GM18909 (cell line): ENCODE results near the gene NEURL4.
A peak's percentile ranks its signal among the peaks of the same experiment; 100 is the strongest.
"Not testable (repeated sequence)": the region's sequence is repeated elsewhere in the genome, so short reads cannot be mapped to it uniquely, and the experiment has no call there.

Experiments used
- ATAC-seq: cut with Tn5 transposase; IDR thresholded peaks from one replicate; pipeline ENCODE4 v1.9.1; 2021; ENCODE audit warnings: mild to moderate bottlenecking; ENCODE audit not compliant: unreplicated experiment, poor library complexity

The NEURL4 gene

DNA sequence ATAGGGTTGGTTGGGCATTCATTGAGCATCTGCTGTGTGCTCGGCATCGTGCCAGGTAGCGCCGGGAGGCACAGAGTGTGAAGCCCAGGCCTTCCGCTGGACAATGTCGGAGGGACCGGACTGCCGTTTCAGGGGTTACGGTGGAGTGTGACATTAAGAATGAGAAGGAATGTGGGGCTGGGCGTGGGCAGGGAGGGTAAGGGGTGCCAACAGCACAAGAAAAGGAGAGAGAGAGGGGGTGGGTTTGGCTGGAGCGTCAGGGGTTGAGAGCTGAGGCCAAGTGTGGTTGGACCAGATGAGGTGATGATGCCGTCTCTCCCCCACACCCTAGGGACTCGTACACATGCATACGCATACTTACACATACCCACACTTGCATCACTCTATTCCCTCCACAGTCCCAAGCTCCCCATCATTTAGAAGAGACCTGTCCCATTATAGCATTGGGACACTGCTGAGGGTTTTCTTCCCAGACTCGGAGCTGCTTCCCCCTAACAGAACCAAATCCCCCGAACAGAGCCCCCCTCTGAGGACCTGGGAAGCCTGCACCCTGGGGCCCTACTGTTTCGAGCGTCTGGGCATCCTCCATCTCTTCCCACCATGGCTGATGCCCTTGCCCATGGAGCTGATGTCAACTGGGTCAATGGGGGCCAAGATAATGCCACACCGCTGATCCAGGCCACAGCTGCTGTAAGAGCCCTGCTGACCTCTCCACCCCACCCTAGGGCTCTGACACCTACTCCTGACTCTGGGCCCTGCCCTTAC lies 19.5 kb upstream of the NEURL4 start:
- no peak for ATAC-seq

DNA sequence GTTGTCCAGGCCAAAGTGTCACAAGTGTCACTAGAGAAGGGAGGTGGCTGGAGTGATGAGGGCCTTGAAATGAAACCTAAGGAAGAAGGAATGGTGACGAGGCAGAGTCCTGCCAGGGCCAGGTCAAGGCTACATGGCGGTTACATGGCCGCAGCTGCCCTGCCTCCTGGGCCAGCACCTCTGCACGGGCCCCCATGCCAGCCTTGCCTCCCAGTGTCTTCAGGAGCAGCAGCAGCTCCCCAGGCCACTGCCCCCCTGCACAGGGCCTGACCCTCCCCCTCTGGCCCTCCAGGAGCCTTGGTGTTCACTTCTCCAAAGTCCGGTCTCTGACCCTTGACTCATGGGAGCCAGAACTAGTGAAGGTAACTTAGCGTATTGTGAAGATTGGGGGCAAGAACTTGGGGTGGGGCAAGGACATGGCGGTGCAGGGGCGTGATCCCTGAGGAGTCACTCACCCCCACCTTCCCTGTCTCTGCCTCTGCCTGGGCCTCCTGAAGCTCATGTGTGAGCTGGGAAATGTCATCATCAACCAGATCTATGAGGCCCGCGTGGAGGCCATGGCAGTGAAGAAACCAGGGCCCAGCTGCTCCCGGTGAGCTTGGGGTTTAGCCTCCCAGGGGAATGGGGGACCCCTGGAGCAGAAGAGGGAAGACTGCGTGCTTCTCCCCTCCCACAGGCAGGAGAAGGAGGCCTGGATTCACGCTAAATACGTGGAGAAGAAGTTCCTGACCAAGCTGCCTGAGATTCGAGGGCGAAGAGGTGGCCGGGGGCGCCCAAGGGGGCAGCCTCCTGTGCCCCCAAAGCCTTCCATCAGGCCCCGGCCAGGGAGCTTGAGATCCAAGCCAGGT lies 18.7 kb upstream of the NEURL4 start:
- no peak for ATAC-seq

DNA sequence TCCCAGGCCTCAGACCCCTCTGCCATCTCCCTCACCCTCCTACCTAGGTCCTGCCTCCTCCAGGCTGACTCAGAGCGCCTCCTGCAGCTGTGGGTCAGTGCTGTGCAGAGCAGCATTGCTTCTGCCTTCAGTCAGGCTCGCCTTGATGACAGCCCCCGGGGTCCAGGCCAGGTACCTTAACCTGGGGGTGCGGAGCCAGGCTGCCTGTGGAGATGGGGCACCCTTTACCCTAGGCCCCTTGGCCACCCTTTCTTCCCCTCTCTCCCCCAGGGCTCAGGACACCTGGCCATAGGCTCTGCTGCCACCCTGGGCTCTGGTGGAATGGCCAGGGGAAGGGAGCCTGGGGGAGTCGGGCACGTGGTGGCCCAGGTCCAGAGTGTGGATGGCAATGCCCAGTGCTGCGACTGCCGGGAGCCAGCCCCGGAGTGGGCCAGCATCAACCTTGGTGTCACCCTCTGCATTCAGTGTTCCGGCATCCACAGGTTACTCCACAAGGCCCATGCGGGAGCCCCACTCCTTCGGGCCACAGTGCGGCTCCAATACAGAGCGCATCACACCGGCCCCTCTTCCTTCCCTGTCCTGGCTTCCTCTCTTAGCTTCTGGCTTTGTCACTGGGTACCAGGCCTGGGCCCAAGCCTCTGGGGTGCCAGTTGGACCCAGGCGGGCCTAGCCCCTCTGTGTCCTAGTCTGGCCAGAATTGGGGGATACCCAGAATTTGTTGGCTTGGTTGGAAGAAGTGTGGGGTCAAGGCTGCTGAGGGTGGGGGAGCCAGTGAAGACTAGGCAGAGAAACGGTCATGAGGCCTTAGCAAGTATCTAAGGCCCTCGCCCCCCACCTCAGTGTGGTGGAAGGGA lies 17.9 kb upstream of the NEURL4 start:
- no peak for ATAC-seq

DNA sequence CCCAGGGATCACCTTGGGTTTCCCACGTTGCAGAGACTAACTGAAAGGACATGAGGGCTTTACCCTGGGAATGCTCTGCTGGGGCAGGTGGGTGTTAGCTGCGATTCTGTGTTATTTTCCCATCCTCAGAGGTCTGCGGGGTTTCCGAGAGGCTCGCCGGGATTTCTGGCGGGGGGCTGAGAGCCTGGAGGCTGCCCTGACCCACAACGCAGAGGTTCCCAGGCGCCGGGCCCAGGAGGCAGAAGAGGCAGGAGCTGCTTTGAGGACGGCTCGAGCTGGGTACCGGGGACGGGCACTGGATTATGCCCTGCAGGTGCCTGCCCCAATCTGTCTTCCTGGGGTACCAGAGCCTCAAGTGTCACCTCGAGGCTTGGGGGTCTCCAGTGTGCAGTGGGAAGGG lies 14.1 kb upstream of the NEURL4 start:
- no peak for ATAC-seq

DNA sequence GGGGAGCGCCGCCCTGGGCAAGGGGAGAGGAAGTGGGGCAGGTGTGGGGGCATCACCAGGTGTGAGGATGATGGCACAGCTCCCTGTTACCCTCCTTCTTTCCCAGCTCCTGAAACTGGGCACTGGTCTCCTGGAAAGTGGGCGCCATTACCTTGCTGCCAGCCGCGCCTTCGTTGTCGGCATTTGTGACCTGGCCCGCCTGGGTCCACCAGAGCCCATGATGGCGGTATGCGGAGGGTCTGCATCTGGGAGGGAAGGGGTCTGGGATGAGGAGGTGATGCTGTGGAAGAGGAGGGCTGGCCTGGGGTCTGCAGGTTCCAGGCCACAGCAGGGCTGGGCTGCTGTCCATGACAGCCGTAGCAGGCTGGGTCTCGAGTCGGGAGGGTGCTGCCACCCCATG lies 12.7 kb upstream of the NEURL4 start:
- ATAC-seq: no peak

DNA sequence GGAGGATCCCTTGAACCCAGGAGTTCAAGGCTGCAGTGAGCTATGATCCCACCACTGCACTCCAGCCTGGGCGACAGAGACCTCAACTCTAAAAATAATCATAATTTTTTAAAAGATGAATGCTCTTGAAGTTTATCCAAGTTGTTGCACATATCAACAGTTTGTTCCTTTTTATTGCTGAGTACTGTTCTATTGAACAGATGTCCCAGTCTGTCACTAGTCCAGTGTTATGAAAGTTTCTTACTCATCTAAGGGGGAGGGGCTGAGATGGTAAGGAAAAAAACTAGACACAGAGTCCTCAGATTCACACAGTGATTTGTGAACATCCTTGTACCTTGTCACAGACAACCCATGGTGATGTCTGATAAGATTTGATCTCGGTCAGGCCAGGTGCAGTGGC lies 11.0 kb upstream of the NEURL4 start:
- ATAC-seq: no peak

DNA sequence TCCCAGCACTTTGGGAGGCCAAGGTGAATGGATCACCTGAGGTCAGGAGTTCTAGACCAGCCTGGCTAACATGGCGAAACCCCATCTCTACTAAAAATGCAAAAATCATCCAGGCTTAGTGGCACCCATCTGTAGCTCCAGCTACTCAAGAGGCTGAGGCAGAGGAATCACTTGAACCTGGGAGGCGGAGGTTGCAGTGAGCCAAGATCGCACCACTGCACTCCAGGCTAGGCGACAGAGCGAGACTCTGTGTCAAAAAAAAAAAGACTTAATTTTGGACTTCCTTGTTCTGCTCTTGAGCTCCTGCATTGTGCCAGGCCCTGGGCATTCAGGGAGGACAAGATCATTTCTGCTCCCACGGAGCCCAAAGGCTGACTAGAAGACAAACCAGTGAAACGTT lies 8.5 kb upstream of the NEURL4 start:
- ATAC-seq: not testable (repeated sequence)

DNA sequence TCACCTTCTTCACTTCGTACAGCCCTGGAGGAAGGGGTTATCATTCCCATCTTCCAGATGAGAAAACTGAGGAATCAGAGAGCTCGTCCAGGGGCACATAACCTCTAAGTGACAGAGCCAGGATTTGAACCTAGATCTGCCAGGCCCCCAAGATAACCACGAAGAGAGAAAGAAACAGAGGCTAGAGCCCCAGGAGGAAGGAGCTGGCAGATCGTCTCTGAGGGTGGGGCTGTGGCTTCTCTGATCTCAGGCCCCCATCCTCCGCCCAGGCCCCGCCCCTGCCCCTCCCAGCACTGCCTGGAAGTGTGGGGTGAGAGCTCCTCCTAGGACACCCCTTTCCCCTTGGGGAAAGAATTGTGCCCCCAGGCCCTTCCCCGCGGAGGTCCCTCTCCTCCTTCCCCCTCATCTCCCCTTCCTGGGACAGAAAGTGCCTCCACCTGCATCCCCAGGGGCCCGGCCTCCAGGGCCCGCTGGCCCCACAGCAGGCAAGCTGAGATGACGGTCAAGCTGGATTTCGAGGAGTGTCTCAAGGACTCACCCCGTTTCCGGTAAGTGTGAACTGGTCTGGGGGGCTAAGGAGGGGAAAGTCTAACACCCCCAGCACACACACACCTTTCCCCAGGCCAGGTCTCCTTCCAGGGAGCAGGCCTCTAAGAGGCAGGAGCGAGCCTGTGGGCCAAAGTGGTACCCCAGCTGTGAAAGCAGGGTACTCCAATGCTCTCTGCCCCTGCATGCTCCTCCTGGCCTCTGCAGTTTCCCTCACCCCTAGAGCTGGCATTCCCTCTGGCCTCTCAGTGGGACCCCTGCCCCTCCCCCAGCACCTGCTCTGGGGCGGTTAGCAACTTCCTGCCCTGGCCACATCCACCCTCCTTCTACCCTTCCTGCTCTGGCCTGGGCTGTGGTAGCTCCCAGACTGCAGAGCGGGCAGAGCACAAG lies 7.4 kb upstream of the NEURL4 start, which contains the start of gene ACAP1:
TSS of gene ACAP1 (plus strand) at position 290 of the 936 bp plus-strand sequence. CDS start at position 496, 206 bp downstream.
- peak; percentile 61 for ATAC-seq

DNA sequence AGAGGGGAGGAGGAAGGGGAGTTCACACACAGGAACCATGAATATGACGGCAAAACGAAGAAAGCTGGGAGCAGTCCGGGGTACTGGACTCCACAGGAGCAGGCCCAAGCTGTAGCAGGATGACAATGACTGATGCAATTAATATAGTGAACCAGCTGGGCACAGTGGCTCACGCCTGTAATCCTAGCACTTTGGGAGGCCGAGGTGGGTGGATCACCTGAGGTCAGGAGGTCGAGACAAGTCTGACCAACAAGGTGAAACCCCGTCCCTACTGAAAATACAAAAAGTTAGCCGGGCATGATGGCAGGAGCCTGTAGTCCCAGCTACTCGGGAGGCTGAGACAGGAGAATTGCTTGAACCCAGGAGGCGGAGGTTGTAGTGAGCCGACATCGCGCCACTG lies 6.6 kb upstream of the NEURL4 start:
- not testable (repeated sequence) for ATAC-seq

DNA sequence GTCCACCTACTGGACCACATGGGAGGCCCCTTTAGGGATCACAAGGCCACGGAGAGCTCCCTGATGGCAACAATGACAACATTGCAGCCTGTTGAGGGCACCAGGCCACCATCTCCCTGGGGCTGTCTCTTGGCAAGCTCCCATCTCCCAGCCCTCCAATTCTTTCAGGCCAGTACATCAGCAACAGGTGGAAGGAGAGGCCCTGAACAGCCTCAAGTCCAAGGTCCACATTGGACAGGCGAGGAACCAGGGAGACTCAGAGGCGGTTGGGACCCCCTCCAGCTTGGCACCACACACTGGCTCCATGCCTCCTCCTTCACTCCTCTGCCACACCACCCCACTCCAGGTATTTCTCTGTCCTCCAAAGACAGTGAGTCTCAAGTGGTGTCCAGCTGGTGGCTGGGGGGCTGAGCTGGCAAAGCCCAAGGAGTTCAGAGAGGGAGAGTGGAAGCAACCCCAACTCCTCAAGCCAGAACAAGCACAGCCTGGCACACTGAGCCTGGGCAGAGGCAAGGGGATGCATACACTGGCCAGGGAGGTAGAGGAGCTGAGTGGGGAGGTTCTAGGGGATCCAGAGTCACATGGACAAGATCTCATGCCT lies 5.9 kb upstream of the NEURL4 start:
- no peak for ATAC-seq

DNA sequence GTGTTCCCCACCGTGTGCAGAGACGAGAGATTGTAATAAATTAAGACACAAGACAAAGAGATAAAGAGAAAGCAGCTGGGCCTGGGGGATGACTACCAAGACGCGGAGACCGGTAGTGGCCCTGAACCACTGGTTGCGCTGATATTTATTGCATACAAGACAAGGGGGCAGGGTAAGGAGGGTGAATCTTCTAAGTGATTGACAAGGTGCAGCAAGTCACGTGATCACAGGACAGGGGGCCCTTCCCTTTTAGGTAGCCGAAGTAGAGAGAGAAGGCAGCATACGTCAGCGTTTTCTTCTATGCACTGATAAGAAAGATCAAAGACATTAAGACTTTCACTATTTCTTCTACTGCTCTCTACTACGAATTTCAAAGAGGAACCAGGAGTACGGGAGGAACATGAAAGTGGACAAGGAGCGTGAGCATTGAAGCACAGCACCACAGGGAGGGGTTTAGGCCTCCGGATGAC lies 3.5 kb upstream of the NEURL4 start:
- not testable (repeated sequence) for ATAC-seq

DNA sequence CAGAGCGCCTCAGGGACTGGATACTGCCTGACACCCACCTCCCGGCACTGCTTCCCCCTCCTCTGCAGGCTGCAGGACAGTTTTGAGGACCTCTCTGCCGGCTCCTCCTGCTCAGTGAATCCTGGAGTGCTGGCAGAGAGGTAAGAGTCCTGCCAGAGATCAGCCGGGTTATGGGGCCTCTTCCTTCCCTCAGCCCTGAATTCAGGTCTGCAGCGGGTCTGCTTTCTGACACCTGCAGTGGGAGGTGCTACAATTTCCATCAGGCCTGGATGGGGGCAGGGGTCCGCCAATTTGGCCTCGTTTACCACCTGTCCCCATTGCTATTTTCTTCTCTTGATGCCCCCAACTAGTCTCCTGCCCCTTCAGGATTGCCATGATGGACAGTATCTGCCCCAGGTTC lies 3.0 kb upstream of the NEURL4 start:
- ATAC-seq: no peak

DNA sequence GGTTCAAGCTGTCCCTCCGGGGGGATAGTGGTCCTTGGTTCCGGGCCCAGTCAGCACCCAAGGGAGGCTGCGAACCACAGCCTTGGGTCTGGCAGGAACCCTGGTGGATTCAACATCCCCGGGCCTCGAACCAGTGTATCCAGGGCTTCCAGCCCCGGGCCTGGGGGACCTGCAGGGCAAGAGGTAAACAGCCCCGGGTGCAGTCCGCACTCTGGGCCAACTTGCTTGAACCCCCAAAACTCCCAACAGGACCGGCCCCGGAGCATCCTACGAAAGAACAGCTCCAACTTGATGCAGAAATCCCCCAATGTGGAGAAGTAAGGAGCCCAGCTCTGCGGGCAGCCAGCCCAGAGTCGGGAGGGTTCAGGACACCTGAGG lies 1.5 kb upstream of the NEURL4 start:
- no peak for ATAC-seq

DNA sequence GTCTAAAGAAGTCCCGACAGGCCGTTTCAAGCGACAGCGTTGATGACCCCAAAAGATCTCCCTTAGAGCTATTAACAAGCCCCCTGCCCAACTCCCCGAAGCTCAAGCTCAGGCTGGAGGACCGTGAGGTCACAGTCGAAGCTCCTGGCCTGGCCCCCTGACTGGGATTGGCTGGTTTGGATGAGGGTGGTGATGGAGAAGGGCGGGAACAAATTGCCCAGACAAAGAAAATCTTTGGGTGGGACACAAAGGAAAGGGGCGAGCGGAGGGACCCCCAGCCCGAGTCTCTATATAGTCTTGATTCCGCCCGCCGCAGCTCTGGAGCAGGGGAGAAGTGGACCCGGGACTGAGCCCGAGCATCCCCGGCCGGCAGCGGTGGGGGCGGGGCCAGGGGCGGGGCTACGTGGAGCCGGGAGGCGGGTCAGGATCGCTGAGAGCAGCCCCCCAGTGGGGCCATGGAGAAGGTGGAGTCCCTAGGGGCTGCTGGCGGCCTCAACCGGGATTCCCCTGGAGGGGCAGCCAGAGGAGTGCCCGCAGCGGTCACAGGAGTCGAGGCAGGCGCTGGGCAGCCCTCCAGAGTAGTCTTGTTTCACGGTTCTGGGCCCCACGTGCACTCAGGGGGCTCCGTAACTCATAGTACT lies 982 bp upstream of the NEURL4 start:
- ATAC-seq: peak; percentile 44

DNA sequence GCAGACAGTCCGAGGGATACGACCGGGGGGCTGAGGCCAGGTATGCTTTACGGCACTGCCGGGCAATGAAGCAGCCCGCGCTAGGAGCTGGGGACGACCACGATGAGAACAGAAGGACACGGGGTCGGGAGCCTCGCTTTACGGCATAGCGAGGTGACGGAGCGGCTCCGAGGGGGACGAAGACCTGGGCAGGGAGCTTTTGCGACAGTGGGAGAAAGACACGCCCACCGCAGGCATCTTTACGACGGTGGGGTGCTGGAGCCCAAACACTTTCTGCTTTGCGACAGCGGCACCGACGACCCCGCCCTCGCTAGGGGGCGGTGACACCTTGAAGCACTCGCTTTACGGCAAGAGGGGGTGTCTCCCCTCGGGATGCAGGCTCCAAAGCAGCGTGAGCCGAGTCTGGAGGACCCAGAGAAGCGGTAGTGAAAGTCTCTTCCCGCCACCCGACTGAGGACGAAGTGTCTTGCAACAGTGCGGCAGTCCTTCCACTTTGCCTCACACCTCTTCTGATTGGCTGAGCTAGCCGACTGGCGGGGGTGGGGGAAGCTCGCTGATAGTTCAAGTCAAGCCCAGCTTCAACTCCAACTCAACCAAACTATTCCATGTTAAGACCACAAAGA lies 350 bp upstream of the NEURL4 start:
- ATAC-seq: peak; percentile 62

DNA sequence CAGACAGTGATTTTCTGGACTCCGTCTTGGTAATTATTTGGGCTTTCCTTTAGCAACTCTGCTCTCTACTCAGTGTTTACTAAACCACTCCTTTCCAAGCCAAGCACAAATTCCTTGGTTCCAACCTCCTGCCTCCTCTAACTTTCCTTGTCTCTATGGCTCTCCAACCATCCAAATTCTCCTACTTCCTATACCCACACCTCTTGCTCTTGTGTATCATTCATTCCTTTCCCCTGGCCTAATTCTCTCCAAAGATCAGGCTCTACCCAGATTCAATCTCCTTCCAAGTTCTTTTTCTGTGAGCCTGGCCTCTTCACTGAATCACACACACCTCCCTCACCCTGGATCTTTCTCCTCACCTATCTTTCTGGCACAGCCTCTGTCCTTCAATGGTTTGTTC lies 1.1 kb downstream of the NEURL4 start:
- no peak for ATAC-seq

DNA sequence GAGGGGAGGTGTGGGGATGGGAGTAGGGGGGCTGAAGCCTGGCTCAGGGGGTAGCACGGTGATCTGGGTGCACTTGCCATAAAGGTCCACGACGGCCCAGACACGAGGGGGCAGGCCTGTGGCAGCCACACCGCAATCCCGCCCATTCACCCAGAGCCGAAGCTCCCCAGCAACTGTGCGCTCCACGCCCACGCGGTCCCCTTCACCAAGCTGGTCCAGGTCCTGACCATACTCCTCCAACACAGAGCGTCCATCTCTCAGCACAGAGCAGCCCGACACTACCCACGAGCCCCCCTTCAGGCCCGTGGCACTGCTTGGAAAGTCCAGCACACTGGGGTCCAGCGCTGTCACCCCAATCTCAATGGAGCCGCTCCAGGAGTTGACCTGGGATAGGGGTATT lies 1.6 kb downstream of the NEURL4 start:
- no peak for ATAC-seq

DNA sequence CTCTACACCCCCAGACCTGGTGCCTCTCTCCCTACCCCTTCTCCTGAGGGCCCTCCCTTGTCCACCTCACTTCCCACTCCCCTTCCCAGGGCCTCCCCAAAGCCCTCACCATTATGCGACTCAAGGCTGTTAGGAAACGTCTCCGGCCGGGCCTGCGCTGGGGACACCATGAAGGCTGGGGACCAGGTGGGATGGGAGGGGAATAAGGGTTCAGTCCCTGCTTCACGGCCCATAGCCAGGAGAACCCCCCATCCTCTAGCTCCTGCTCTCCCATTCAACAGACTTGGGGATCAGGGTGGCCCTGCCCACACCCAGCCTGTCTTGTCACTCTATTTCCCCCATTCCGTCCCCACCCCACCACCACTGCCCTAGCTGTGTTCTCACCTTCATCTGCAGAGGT lies 2.1 kb downstream of the NEURL4 start:
- no peak for ATAC-seq
